ENCODE results near the gene MYBPHL. TPM values are rescaled to one million over a fixed set of nuclear protein-coding genes. Genes with fewer than 3 reads are reported as not detected.

Gene MYBPHL
- total and polyA plus RNA-seq, 7 experiments from 2014 or later = not detected

DNA sequence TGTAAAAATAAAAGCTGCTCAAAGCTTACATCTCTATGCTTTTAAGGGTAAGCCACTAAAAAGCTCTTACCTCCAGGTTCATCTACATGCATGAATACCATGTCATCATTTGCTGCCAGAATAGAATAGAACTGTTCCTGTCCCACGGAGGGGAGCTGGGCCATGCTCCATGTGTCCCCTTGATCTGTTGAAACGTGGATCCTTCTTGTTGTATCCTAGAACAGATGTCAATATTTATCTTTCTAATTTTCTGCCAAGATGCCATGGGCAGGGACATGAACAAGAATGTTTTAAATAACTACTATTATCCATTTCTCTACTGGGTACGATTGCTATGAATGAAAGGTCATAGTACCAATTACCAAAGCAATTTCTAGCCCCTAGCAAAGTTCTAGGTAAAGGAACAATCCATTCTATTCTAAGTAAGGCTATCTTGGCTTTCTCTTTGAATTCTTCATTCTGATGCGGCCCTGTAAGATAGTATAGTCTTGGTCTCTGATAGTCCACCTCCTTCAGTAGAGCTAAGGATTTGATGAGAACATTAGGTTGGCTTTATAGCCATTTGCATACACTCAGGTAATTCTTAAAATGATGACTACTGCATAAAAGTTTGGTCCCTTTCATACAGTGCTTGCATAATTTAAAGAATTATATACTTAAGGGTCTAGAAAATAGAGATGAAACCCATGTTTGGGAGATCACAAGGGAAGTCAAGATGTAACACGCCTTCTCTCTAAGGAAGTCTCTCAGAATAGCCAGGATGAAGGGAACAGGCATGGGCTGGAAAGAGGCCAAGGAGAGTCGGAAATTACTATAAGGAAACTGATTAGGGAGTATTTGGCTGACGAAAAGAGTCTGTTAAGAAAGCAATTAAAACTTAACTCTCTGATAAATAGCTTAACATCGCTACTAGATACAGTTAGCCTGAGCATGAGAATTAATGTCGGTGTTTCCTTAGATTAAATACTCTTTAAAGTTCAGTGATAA, 35.4 kb upstream of the MYBPHL start:
- no peak overlapping the region for H3K27ac Mint-ChIP-seq
- H3K9me3 ChIP-seq (ENCODE audit: control insufficient read depth in 2 of 3, low read length in 3 of 3) = no peaks in the 10 kb centered on the region
- ChIA-PET POLR2A (interaction anchor here (0.8 kb wide), 1 partner anchor 19 kb away, joined by 3 read pairs; no protein-coding TSS in a partner anchor), CTCF (no interaction called here)
- no peak overlapping the region for H3K4me3 Mint-ChIP-seq
- no peaks in the 10 kb centered on the region for H3K36me3 Mint-ChIP-seq
- no peak overlapping the region for H3K27ac ChIP-seq (ENCODE audit: low read depth, low read length)
- peaks cover 0 to 5% (median 0%) of the 10 kb centered on the region in 7 donors for H3K4me1 Mint-ChIP-seq
- no peak overlapping the region for H3K4me3 ChIP-seq (ENCODE audit: low read length)
- H3K36me3 ChIP-seq (ENCODE audit: control insufficient read depth in 2 of 3, insufficient read depth in 3 of 3, low read length in 3 of 3) = no peaks in the 10 kb centered on the region
- no peaks in the 10 kb centered on the region for H3K27me3 ChIP-seq (ENCODE audit: control insufficient read depth in 2 of 2, insufficient read depth in 2 of 2, low read length in 2 of 2)
- H3K9me3 Mint-ChIP-seq = no peaks in the 10 kb centered on the region
- H3K4me1 ChIP-seq (ENCODE audit: control insufficient read depth in 2 of 2, insufficient read depth in 2 of 2, low read length in 2 of 2) = no peaks in the 10 kb centered on the region
- intact Hi-C loops (cut with micrococcal nuclease) = no loop called here
- H3K27me3 Mint-ChIP-seq = peaks cover 0 to 31% (median 4%) of the 10 kb centered on the region in 5 donors
- ATAC-seq (no peak), DNase-seq (no peak)

DNA sequence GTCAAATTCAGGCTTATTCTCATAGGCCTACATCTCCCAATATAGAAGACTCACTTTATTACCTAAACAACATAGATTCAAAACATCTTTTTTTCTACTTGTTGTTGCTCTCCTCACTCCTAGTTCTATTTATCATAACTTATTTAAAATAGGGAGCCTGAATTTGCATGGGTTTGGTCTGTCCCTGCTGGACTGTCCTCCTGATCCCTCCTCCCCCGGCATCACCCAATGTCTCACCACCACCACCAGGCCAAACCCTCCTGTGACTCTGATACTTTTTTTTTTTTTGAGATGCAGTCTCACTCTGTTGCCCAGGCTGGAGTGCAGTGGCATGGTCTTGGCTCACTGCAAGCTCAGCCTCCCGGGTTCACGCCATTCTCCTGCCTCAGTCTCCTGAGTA, 31.8 kb upstream of the MYBPHL start:
- Histone ChIP-seq H3K27ac (ENCODE audit: low read depth, low read length) (no peak overlapping the region), H3K27me3 (ENCODE audit: control insufficient read depth in 2 of 2, insufficient read depth in 2 of 2, low read length in 2 of 2) (no peaks in the 10 kb centered on the region), H3K4me1 (ENCODE audit: control insufficient read depth in 2 of 2, insufficient read depth in 2 of 2, low read length in 2 of 2) (no peaks in the 10 kb centered on the region), H3K9me3 (ENCODE audit: control insufficient read depth in 2 of 3, low read length in 3 of 3) (no peaks in the 10 kb centered on the region), H3K4me3 (ENCODE audit: low read length) (no peak overlapping the region), H3K36me3 (ENCODE audit: control insufficient read depth in 2 of 3, insufficient read depth in 3 of 3, low read length in 3 of 3) (no peaks in the 10 kb centered on the region)
- no peak for ATAC-seq
- no peak for DNase-seq
- Mint-ChIP-seq H3K4me1 (no peaks in the 10 kb centered on the region), H3K9me3 (no peaks in the 10 kb centered on the region), H3K27ac (no peak overlapping the region), H3K36me3 (peaks cover 0 to 2% (median 0%) of the 10 kb centered on the region in 5 donors), H3K4me3 (no peak overlapping the region), H3K27me3 (peaks cover 0 to 18% (median 0%) of the 10 kb centered on the region in 5 donors)
- intact Hi-C loops (cut with micrococcal nuclease) = no loop called here
- ChIA-PET POLR2A (no interaction called here), CTCF (no interaction called here)

DNA sequence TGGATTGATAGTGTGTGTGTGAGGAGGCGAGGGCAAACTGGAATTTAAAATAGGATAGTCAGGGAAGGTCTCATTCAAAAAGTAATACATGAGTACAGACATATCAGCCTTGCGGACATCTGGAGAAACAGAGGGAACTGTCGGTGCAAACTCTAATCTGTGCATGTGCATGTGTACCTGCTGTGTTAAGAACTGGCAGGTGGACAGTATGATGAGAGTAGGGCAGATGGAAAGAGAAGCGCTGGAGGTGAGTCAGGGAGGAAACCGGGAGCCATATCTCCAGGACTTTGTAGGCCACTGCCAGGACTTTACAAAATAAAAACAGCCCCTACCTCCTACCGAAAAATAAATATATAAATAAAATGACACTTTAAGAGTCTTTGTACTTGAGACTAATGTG, 31.3 kb upstream of the MYBPHL start:
- no peak overlapping the region for H3K27ac Mint-ChIP-seq

DNA sequence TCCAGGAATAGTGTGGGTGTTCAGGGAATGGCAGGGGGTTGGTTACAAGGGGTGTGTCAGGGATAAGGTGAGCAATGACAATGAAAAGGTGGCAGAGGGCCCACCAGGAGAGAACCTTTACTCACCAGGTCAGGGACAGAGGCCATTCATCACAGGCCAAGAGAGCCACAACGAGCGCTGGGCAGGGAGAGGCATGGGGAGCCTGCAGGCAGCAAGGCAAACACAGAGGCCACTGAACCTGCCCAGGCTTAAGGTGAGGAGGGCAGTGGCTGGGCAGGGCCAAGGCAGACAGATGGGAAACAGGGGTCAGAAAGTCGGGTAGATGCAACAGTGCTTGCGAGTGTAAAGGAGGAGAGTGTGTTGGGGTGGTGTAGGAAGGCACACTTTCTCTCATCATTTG, 28.3 kb upstream of the MYBPHL start:
- peaks cover 0 to 32% (median 16%) of the 10 kb centered on the region in 11 donors for H3K9me3 Mint-ChIP-seq
- no peak overlapping the region for H3K27ac Mint-ChIP-seq
- CTCF ChIA-PET = interaction anchor here (0.6 kb wide), 1 partner anchor 13 kb away, joined by 3 read pairs; no protein-coding TSS in a partner anchor
- H3K4me1 Mint-ChIP-seq = no peaks in the 10 kb centered on the region
- no peak for DNase-seq
- intact Hi-C loops (cut with micrococcal nuclease) = no loop called here
- peaks cover 3 to 11% (median 5%) of the 10 kb centered on the region in 5 donors for H3K36me3 Mint-ChIP-seq
- no peaks in the 10 kb centered on the region for H3K36me3 ChIP-seq (ENCODE audit: control insufficient read depth in 2 of 3, insufficient read depth in 3 of 3, low read length in 3 of 3)
- peaks cover 0 to 13% (median 0%) of the 10 kb centered on the region in 5 donors for H3K27me3 Mint-ChIP-seq
- H3K4me3 ChIP-seq (ENCODE audit: low read length) = no peak overlapping the region
- no peak for ATAC-seq
- H3K4me1 ChIP-seq (ENCODE audit: control insufficient read depth in 2 of 2, insufficient read depth in 2 of 2, low read length in 2 of 2) = no peaks in the 10 kb centered on the region
- H3K27ac ChIP-seq (ENCODE audit: low read depth, low read length) = no peak overlapping the region
- H3K9me3 ChIP-seq (ENCODE audit: control insufficient read depth in 2 of 3, low read length in 3 of 3) = peaks cover 0 to 3% (median 0%) of the 10 kb centered on the region in 3 experiments
- H3K27me3 ChIP-seq (ENCODE audit: control insufficient read depth in 2 of 2, insufficient read depth in 2 of 2, low read length in 2 of 2) = no peaks in the 10 kb centered on the region
- no peak overlapping the region for H3K4me3 Mint-ChIP-seq
- POLR2A ChIA-PET = no interaction called here

More for the DNA sequence above, 31.3 kb upstream of the MYBPHL start:
- Histone ChIP-seq H3K27me3 (ENCODE audit: control insufficient read depth in 2 of 2, insufficient read depth in 2 of 2, low read length in 2 of 2) (no peaks in the 10 kb centered on the region), H3K4me1 (ENCODE audit: control insufficient read depth in 2 of 2, insufficient read depth in 2 of 2, low read length in 2 of 2) (no peaks in the 10 kb centered on the region), H3K9me3 (ENCODE audit: control insufficient read depth in 2 of 3, low read length in 3 of 3) (no peaks in the 10 kb centered on the region), H3K27ac (ENCODE audit: low read depth, low read length) (no peak overlapping the region), H3K36me3 (ENCODE audit: control insufficient read depth in 2 of 3, insufficient read depth in 3 of 3, low read length in 3 of 3) (no peaks in the 10 kb centered on the region), H3K4me3 (ENCODE audit: low read length) (no peak overlapping the region)
- Mint-ChIP-seq H3K4me3 (no peak overlapping the region), H3K9me3 (peaks cover 0 to 3% (median 0%) of the 10 kb centered on the region in 11 donors), H3K36me3 (peaks cover 0 to 2% (median 0%) of the 10 kb centered on the region in 5 donors), H3K27me3 (peaks cover 0 to 15% (median 0%) of the 10 kb centered on the region in 5 donors), H3K4me1 (no peaks in the 10 kb centered on the region)
- intact Hi-C loops (cut with micrococcal nuclease) = no loop called here
- DNase-seq (no peak), ATAC-seq (no peak)
- CTCF ChIA-PET = no interaction called here
- POLR2A ChIA-PET = no interaction called here

DNA sequence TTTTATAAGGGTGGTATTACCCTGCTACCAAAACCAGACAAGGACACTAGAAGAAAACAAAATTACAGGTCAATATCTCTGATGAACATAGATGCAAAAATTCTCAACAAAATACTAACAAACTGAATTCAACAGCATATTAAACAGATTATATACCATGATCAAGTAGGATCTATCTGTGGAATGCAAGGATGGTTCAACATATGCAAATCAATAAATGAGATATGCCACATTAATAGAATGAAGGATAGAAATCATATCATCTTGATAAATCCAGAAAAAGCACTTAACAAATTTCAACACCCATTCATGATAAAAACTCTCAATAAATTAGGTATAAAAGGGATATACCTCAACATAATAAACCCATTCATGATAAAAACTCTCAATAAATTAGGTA, 24.3 kb upstream of the MYBPHL start:
- peaks cover 0 to 3% (median 0%) of the 10 kb centered on the region in 3 experiments for H3K9me3 ChIP-seq (ENCODE audit: control insufficient read depth in 2 of 3, low read length in 3 of 3)
- H3K27ac ChIP-seq (ENCODE audit: low read depth, low read length) = no peak overlapping the region
- no peak overlapping the region for H3K4me3 ChIP-seq (ENCODE audit: low read length)
- H3K36me3 ChIP-seq (ENCODE audit: control insufficient read depth in 2 of 3, insufficient read depth in 3 of 3, low read length in 3 of 3) = no peaks in the 10 kb centered on the region
- no peak overlapping the region for H3K4me3 Mint-ChIP-seq
- no peaks in the 10 kb centered on the region for H3K4me1 Mint-ChIP-seq
- peaks cover 0 to 17% (median 4%) of the 10 kb centered on the region in 5 donors for H3K27me3 Mint-ChIP-seq
- H3K9me3 Mint-ChIP-seq = peaks cover 0 to 40% (median 20%) of the 10 kb centered on the region in 11 donors
- ATAC-seq = no peak
- POLR2A ChIA-PET = no interaction called here
- CTCF ChIA-PET = no interaction called here
- intact Hi-C loops (cut with micrococcal nuclease) = no loop called here
- DNase-seq = no peak
- no peaks in the 10 kb centered on the region for H3K27me3 ChIP-seq (ENCODE audit: control insufficient read depth in 2 of 2, insufficient read depth in 2 of 2, low read length in 2 of 2)
- no peaks in the 10 kb centered on the region for H3K4me1 ChIP-seq (ENCODE audit: control insufficient read depth in 2 of 2, insufficient read depth in 2 of 2, low read length in 2 of 2)
- no peak overlapping the region for H3K27ac Mint-ChIP-seq
- H3K36me3 Mint-ChIP-seq = peaks cover 5 to 16% (median 8%) of the 10 kb centered on the region in 5 donors

DNA sequence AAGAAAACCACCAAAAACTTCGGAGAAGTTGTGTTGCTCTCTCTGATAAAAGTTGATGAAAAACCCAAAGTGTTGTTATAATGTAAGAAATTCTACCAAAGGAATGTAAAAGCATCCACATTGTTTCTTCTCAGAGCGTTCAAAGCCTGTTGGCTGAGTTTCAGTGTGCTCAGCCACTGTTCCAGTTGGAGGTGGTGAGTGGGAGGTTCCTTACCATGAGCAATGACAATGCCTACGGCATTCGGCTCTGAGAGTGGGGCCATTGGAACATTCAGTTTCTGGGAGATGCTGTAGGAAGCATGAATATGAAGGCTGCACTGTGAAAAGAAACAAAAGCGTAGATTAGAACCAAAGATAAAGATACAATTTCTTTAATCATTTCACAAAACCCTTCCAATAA, 20.5 kb upstream of the MYBPHL start:
- peaks cover 0 to 30% (median 18%) of the 10 kb centered on the region in 11 donors for H3K9me3 Mint-ChIP-seq
- Histone ChIP-seq H3K36me3 (ENCODE audit: control insufficient read depth in 2 of 3, insufficient read depth in 3 of 3, low read length in 3 of 3) (no peaks in the 10 kb centered on the region), H3K4me3 (ENCODE audit: low read length) (no peak overlapping the region), H3K27ac (ENCODE audit: low read depth, low read length) (no peak overlapping the region), H3K4me1 (ENCODE audit: control insufficient read depth in 2 of 2, insufficient read depth in 2 of 2, low read length in 2 of 2) (no peaks in the 10 kb centered on the region), H3K9me3 (ENCODE audit: control insufficient read depth in 2 of 3, low read length in 3 of 3) (peaks cover 0 to 3% (median 0%) of the 10 kb centered on the region in 3 experiments), H3K27me3 (ENCODE audit: control insufficient read depth in 2 of 2, insufficient read depth in 2 of 2, low read length in 2 of 2) (no peaks in the 10 kb centered on the region)
- intact Hi-C loops (cut with micrococcal nuclease) = no loop called here
- POLR2A ChIA-PET = no interaction called here
- DNase-seq = no peak
- H3K27me3 Mint-ChIP-seq = peaks cover 0 to 17% (median 4%) of the 10 kb centered on the region in 5 donors
- ATAC-seq = no peak
- no peaks in the 10 kb centered on the region for H3K4me1 Mint-ChIP-seq
- CTCF ChIA-PET = interaction anchor here (0.6 kb wide), 1 partner anchor 8 kb away, joined by 3 read pairs; no protein-coding TSS in a partner anchor
- no peak overlapping the region for H3K27ac Mint-ChIP-seq
- no peak overlapping the region for H3K4me3 Mint-ChIP-seq
- peaks cover 4 to 16% (median 8%) of the 10 kb centered on the region in 5 donors for H3K36me3 Mint-ChIP-seq

All from naive thymus-derived CD4-positive, alpha-beta T cell (primary cell).